KMS-11 (cell line): ENCODE results near the gene PRR23C.
"Not testable (repeated sequence)": the region's sequence is repeated elsewhere in the genome, so short reads cannot be mapped to it uniquely, and the experiment has no call there.

ENCODE experiments used
- H2AFZ ChIP-seq: fragments of 200-600 bp; sonication (generic); 2 replicates; pipeline ENCODE4 v1.6.1; 2016; ENCODE audit warnings: antibody characterized with exemption, mixed run types, low read depth
- H3K27ac ChIP-seq: fragments of 200-600 bp; sonication (generic); 2 replicates; pipeline ENCODE4 v1.6.1; 2016; ENCODE audit warnings: mild to moderate bottlenecking, mixed run types
- H3K27me3 ChIP-seq: fragments of 200-600 bp; sonication (generic); 2 replicates; pipeline ENCODE4 v1.6.1; 2017; ENCODE audit warnings: mild to moderate bottlenecking, low read depth, mixed run types, moderate library complexity; ENCODE audit not compliant: insufficient read depth
- H3K36me3 ChIP-seq: fragments of 200-600 bp; sonication (generic); 2 replicates; pipeline ENCODE4 v1.6.1; 2017; ENCODE audit warnings: mild to moderate bottlenecking, mixed run types; ENCODE audit not compliant: insufficient read depth
- H3K4me1 ChIP-seq: fragments of 200-600 bp; sonication (generic); 2 replicates; pipeline ENCODE4 v1.6.1; 2016; ENCODE audit warnings: mild to moderate bottlenecking, low read depth, mixed run types; ENCODE audit not compliant: poor library complexity, severe bottlenecking
- H3K4me2 ChIP-seq: fragments of 200-600 bp; sonication (generic); 2 replicates; pipeline ENCODE4 v1.7.0; 2016; ENCODE audit warnings: mild to moderate bottlenecking, mixed run types
- H3K4me3 ChIP-seq: fragments of 200-600 bp; sonication (generic); IDR thresholded peaks from 2 replicates; pipeline ENCODE4 v1.6.1; 2017; ENCODE audit warnings: low read depth, low read length, mixed read lengths; ENCODE audit not compliant: insufficient read depth
- H3K79me2 ChIP-seq: fragments of 200-600 bp; sonication (generic); 2 replicates; pipeline ENCODE4 v1.6.1; 2016; ENCODE audit warnings: low read depth, mixed run types; ENCODE audit not compliant: insufficient read depth
- H3K9ac ChIP-seq: fragments of 200-600 bp; sonication (generic); 2 replicates; pipeline ENCODE4 v1.6.1; 2016; ENCODE audit warnings: mild to moderate bottlenecking, mixed run types
- H4K20me1 ChIP-seq: fragments of 200-600 bp; sonication (generic); 2 replicates; pipeline ENCODE4 v1.6.1; 2016; ENCODE audit warnings: mild to moderate bottlenecking, mixed run types; ENCODE audit not compliant: insufficient read depth
- CTCF ChIP-seq: fragments of 200-600 bp; sonication (generic); conservative IDR thresholded peaks from 2 replicates; pipeline ENCODE4 v1.6.1; 2017; ENCODE audit warnings: low read depth, mild to moderate bottlenecking, antibody characterized with exemption, low read length, moderate library complexity, mixed read lengths

PRR23C gene

GRCh38 chr3:139043554-139044365 lies 932 bp downstream of the PRR23C start:
- Histone ChIP-seq H3K4me3 (no peak overlapping the region), H3K9ac (no peak overlapping the region), H3K4me1 (no peaks in the 10 kb centered on the region), H4K20me1 (no peaks in the 10 kb centered on the region; the same call in 1 of the 2 replicates), H3K4me2 (no peak overlapping the region), H3K36me3 (no peaks in the 10 kb centered on the region), H2AFZ (no peak overlapping the region), H3K79me2 (no peaks in the 10 kb centered on the region), H3K27ac (no peak overlapping the region), H3K27me3 (no peaks in the 10 kb centered on the region)
- no peak for TF ChIP-seq CTCF

GRCh38 chr3:139037478-139037877 lies 7.2 kb downstream of the PRR23C start:
- Histone ChIP-seq H3K36me3 (no peaks in the 10 kb centered on the region), H4K20me1 (no peaks in the 10 kb centered on the region), H3K4me1 (no peaks in the 10 kb centered on the region), H3K27ac (no peak overlapping the region), H2AFZ (no peak overlapping the region), H3K9ac (no peak overlapping the region), H3K27me3 (no peaks in the 10 kb centered on the region), H3K4me2 (no peak overlapping the region), H3K4me3 (no peak overlapping the region), H3K79me2 (no peaks in the 10 kb centered on the region)
- no peak for TF ChIP-seq CTCF

- Histone ChIP-seq H3K4me3 (no peak overlapping the region), H3K27ac (no peak overlapping the region), H4K20me1 (no peaks in the 10 kb centered on the region), H3K27me3 (no peaks in the 10 kb centered on the region), H3K79me2 (no peaks in the 10 kb centered on the region), H3K4me2 (no peak overlapping the region), H2AFZ (no peak overlapping the region), H3K4me1 (no peaks in the 10 kb centered on the region), H3K9ac (no peak overlapping the region), H3K36me3 (no peaks in the 10 kb centered on the region)
- no peak for TF ChIP-seq CTCF
Measured at GRCh38 chr3:139032326-139033002, 12.2 kb downstream of the PRR23C start.

GRCh38 chr3:139030576-139030975 lies 14.1 kb downstream of the PRR23C start:
- H3K27ac ChIP-seq, H3K79me2 ChIP-seq, H2AFZ ChIP-seq, H3K4me3 ChIP-seq, H3K4me2 ChIP-seq, H3K9ac ChIP-seq, H3K4me1 ChIP-seq, H3K36me3 ChIP-seq, H4K20me1 ChIP-seq, H3K27me3 ChIP-seq: not testable (repeated sequence)

- Histone ChIP-seq H3K79me2 (no peaks in the 10 kb centered on the region), H3K36me3 (no peaks in the 10 kb centered on the region), H3K27me3 (no peaks in the 10 kb centered on the region), H3K4me3 (no peak overlapping the region), H3K4me1 (no peaks in the 10 kb centered on the region), H3K4me2 (no peak overlapping the region), H4K20me1 (no peaks in the 10 kb centered on the region), H2AFZ (no peak overlapping the region), H3K9ac (no peak overlapping the region), H3K27ac (no peak overlapping the region)
- no peak for TF ChIP-seq CTCF
Measured at GRCh38 chr3:139024968-139025367, 19.7 kb downstream of the PRR23C start.
